ENCODE measurements around the gene CHAT.

DNA sequence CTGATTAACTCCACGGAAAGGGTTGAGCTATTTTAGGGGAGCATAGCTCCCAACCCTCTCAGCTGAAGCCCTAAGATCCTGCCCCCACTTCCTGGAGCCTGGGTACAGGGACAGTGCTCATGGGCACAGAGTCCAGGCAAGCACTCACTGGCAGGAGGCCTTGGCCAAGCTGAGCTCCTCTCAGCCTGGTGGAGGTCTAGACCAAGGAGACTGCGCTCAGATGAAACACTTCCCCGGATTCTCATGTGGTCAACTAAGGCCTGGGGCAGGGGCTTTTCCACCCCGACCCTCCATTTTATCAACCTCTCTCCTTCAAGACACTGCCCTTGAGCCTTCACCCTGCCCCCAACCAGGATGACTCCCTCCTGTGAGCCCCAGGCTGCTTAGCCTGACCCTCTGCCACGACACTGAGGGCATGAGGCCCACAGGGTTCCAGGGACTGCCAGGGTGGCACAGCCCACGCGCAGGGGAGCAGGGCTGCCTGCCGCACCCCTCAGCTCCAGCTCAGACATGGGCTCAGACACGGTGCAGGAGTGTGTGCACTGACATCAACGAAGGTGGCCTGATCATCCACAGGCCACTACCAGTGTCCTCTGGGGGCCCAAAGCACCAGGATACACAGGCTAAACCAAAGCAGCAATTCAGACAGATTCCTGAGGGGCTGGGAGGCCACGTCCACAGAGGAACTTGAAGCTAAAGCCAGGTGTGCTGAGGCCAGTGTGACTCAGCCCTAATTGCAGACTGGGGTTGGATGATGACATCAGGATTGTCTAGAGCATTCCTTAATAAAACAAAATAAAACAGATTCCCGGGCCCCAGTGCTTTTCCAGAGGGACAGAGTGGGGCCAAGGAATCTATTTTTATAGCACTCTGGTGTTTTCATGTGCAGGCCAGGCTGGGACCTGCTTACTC is 18.8 kb downstream of the CHAT start:
- TF ChIP-seq SIN3A (IDR thresholded peaks at IDR 0.05; ENCODE audit: borderline replicate concordance, insufficient read depth, low read length) (no peak), POLR2AphosphoS5 (IDR thresholded peaks at IDR 0.05; ENCODE audit: low read depth, low read length) (no peak)

All from PFSK-1 (cell line).